IMR-90 (cell line): ENCODE measurements around the gene AMBN. TPM values are rescaled to one million over a fixed set of nuclear protein-coding genes. Genes with fewer than 3 reads are reported as not detected.

Source experiments
- ATAC-seq: fragments of 200-7000 bp; cut with Tn5 transposase; 2 replicates; pipeline ENCODE4 v1.9.1; 2020; ENCODE audit warnings: low read depth, mild to moderate bottlenecking, moderate library complexity
- BruUV-seq: library from RNA; stranded (reverse); fragments of 400-500 nt; replicated peaks from 2 replicates; lab custom pipeline; 2021; lab: Mats Ljungman, UMichigan
- CTCF ChIA-PET: fragments of 300-600 bp; formaldehyde crosslinking; extraction: SDS; loops from one replicate; lab custom pipeline; 2021; ENCODE audit warnings: antibody characterized with exemption; lab: Yijun Ruan, JAX
- POLR2A ChIA-PET: fragments of 300-600 bp; sonication (Branson Sonifier 250); formaldehyde crosslinking; loops from one replicate; lab custom pipeline; 2022; ENCODE audit warnings: antibody characterized with exemption; ENCODE audit not compliant: unreplicated experiment; lab: Charles Lee
- DNase-seq: peaks from one replicate; pipeline ENCODE4 v3.0.0; 2013
- H2AFZ ChIP-seq: replicated peaks from 2 replicates; pipeline ENCODE3; 2013; ENCODE audit warnings: low read length, mild to moderate bottlenecking; ENCODE audit not compliant: poor library complexity
- H2AK5ac ChIP-seq: 2 replicates; pipeline ENCODE4 v1.6.1; 2013; ENCODE audit warnings: low read depth, low read length, inconsistent platforms
- H2AK9ac ChIP-seq: replicated peaks from 2 replicates; pipeline ENCODE3; 2013; ENCODE audit warnings: mild to moderate bottlenecking, low read depth, low read length, moderate library complexity; ENCODE audit not compliant: poor library complexity
- H2BK120ac ChIP-seq: 2 replicates; pipeline ENCODE4 v1.6.1; 2013; ENCODE audit warnings: low read depth, low read length, inconsistent platforms
- H2BK15ac ChIP-seq: 3 replicates; pipeline ENCODE4 v1.6.1; 2013; ENCODE audit warnings: low read depth, low read length, inconsistent platforms
- H2BK20ac ChIP-seq: 2 replicates; pipeline ENCODE4 v1.6.1; 2013; ENCODE audit warnings: low read depth, mild to moderate bottlenecking, inconsistent platforms, low read length, moderate library complexity
- H2BK5ac ChIP-seq: 2 replicates; pipeline ENCODE4 v1.6.1; 2013; ENCODE audit warnings: mild to moderate bottlenecking, low read depth, low read length, inconsistent platforms; ENCODE audit not compliant: poor library complexity, severe bottlenecking
- H3K14ac ChIP-seq: replicated peaks from 2 replicates; pipeline ENCODE4 v1.6.1; 2013; ENCODE audit warnings: low read depth, low read length, inconsistent platforms
- H3K18ac ChIP-seq: 2 replicates; pipeline ENCODE4 v1.6.1; 2013; ENCODE audit warnings: low read depth, low read length, control low read depth
- H3K23ac ChIP-seq: 2 replicates; pipeline ENCODE4 v1.6.1; 2013; ENCODE audit warnings: low read depth, low read length, inconsistent platforms
- H3K27ac ChIP-seq: 2 replicates; pipeline ENCODE4 v1.5.1; 2013; ENCODE audit warnings: mild to moderate bottlenecking, control low read depth, low read length; ENCODE audit not compliant: insufficient read depth
- H3K27me3 ChIP-seq: 2 replicates; pipeline ENCODE4 v1.6.1; 2013; ENCODE audit warnings: low read length; ENCODE audit not compliant: control insufficient read depth, insufficient read depth
- H3K36me3 ChIP-seq: 2 replicates; pipeline ENCODE4 v1.6.1; 2013; ENCODE audit warnings: low read length, mixed read lengths; ENCODE audit not compliant: control insufficient read depth, insufficient read depth
- H3K4ac ChIP-seq: 2 replicates; pipeline ENCODE4 v1.6.1; 2013; ENCODE audit warnings: low read depth, low read length, inconsistent platforms
- H3K4me1 ChIP-seq: 2 replicates; pipeline ENCODE4 v1.6.1; 2013; ENCODE audit warnings: low read length, mixed read lengths; ENCODE audit not compliant: control insufficient read depth, insufficient read depth
- H3K4me2 ChIP-seq: 2 replicates; pipeline ENCODE4 v1.6.1; 2013; ENCODE audit warnings: low read depth, mild to moderate bottlenecking, control low read depth, low read length, moderate library complexity
- H3K4me3 ChIP-seq: 2 replicates; pipeline ENCODE4 v1.5.1; 2013; ENCODE audit warnings: low read depth, mild to moderate bottlenecking, control low read depth, low read length, moderate library complexity; ENCODE audit not compliant: insufficient read depth
- H3K56ac ChIP-seq: 2 replicates; pipeline ENCODE4 v1.6.1; 2013; ENCODE audit warnings: low read length, inconsistent platforms; ENCODE audit not compliant: insufficient read depth; ENCODE audit errors: extremely low read depth
- H3K79me1 ChIP-seq, 2 experiments: 2 replicates each; pipeline ENCODE4 v1.6.1; 2013; ENCODE audit warnings: low read length in 2 of 2, inconsistent platforms in 1 of 2, low read depth in 1 of 2
- H3K9ac ChIP-seq: 2 replicates; pipeline ENCODE4 v1.6.1; 2013; ENCODE audit warnings: low read depth, low read length, control low read depth
- H3K9me1 ChIP-seq: 2 replicates; pipeline ENCODE4 v1.6.1; 2013; ENCODE audit warnings: low read length, inconsistent platforms; ENCODE audit not compliant: insufficient read depth
- H3K9me3 ChIP-seq: 2 replicates; pipeline ENCODE4 v1.6.1; 2013; ENCODE audit warnings: low read length; ENCODE audit not compliant: control insufficient read depth, insufficient read depth
- H4K20me1 ChIP-seq: 2 replicates; pipeline ENCODE4 v1.6.1; 2013; ENCODE audit warnings: low read length, inconsistent platforms; ENCODE audit not compliant: insufficient read depth
- H4K5ac ChIP-seq: 2 replicates; pipeline ENCODE4 v1.6.1; 2013; ENCODE audit warnings: mild to moderate bottlenecking, low read depth, low read length, control low read depth
- H4K8ac ChIP-seq, 2 experiments: 2 replicates each; pipeline ENCODE4 v1.6.1; 2013; ENCODE audit warnings: low read depth in 2 of 2, low read length in 2 of 2, control low read depth in 1 of 2, inconsistent platforms in 1 of 2
- H4K91ac ChIP-seq: 2 replicates; pipeline ENCODE4 v1.6.1; 2013; ENCODE audit warnings: low read depth, low read length, inconsistent platforms; ENCODE audit not compliant: insufficient read depth
- BHLHE40 ChIP-seq: fragments of 150-350 bp; IDR thresholded peaks from 2 replicates; pipeline ENCODE4 v1.6.1; 2016; ENCODE audit warnings: mild to moderate bottlenecking, low read depth, low read length
- ELK1 ChIP-seq: fragments of 150-350 bp; IDR thresholded peaks from 2 replicates; pipeline ENCODE4 v1.6.1; 2016; ENCODE audit warnings: low read depth, mild to moderate bottlenecking, low read length, moderate library complexity, borderline replicate concordance
- FOS ChIP-seq: fragments of 150-350 bp; IDR thresholded peaks from 2 replicates; pipeline ENCODE4 v1.6.1; 2016; ENCODE audit warnings: low read depth, low read length
- MAFK ChIP-seq: IDR thresholded peaks from 2 replicates; pipeline ENCODE4 v1.6.1; 2012; ENCODE audit warnings: low read depth, low read length, improper control_type of control experiment
- MAZ ChIP-seq: IDR thresholded peaks from 2 replicates; pipeline ENCODE4 v1.6.1; 2012; ENCODE audit warnings: low read depth, mild to moderate bottlenecking, low read length, improper control_type of control experiment, moderate library complexity, borderline replicate concordance
- MXI1 ChIP-seq: IDR thresholded peaks from 2 replicates; pipeline ENCODE4 v1.6.1; 2012; ENCODE audit warnings: low read depth, mild to moderate bottlenecking, low read length, moderate library complexity, borderline replicate concordance
- RAD21 ChIP-seq: IDR thresholded peaks from 2 replicates; pipeline ENCODE4 v1.6.1; 2012; ENCODE audit warnings: low read length, improper control_type of control experiment
- RCOR1 ChIP-seq: IDR thresholded peaks from 2 replicates; pipeline ENCODE4 v1.6.1; 2012; ENCODE audit warnings: mild to moderate bottlenecking, low read length, improper control_type of control experiment; ENCODE audit not compliant: insufficient replicate concordance
- RFX5 ChIP-seq: IDR thresholded peaks from 2 replicates; pipeline ENCODE4 v1.8.0; 2012; ENCODE audit warnings: low read depth, mild to moderate bottlenecking, low read length, moderate library complexity
- SMC3 ChIP-seq: fragments of 150-350 bp; IDR thresholded peaks from 2 replicates; pipeline ENCODE4 v1.6.1; 2016; ENCODE audit warnings: low read depth, mild to moderate bottlenecking, antibody characterized with exemption, low read length, moderate library complexity
- WGBS, 2 experiments: methylation state at CpG; one replicate each; pipeline versions ENCODE4 v1.1.5 to v1.1.7; 2013; ENCODE audit warnings: missing lambda C conversion rate in 2 of 2; ENCODE audit not compliant: insufficient read length in 1 of 2; ENCODE audit errors: extremely low coverage in 2 of 2; 5-methylcytosine and 5-hydroxymethylcytosine counted together
- dilution Hi-C: fragments of 300-500 bp; cut with HindIII; formaldehyde crosslinking; loops from one replicate; pipeline ENCODE4 v1.14.3; 2018; ENCODE audit warnings: low sequenced_read_pairs; ENCODE audit not compliant: unreplicated experiment
- in situ Hi-C: fragments of 300-500 bp; cut with MboI; formaldehyde crosslinking; loops from 3 replicates; pipeline ENCODE4 v1.14.3; 2019; ENCODE audit warnings: low sequenced_read_pairs, inconsistent platforms, mixed read lengths
- intact Hi-C: fragments of 100-400 bp; cut with micrococcal nuclease; formaldehyde crosslinking; loops from 2 replicates; pipeline ENCODE4 v1.10.0; 2022
- polyA plus RNA-seq, 3 experiments: library from polyadenylated mRNA; depleted of rRNA; stranded (reverse); fragments of >200 nt; gene quantifications; 2 replicates each; pipeline ENCODE4 v1.2.3, GENCODE V29; 2012; ENCODE audit warnings: low replicate concordance in 1 of 3
- total RNA-seq: library from RNA; depleted of rRNA; stranded (reverse); fragments of >200 nt; gene quantifications from 2 replicates; pipeline ENCODE4 v1.2.3, GENCODE V29; 2012

The AMBN gene
- total and polyA plus RNA-seq, 2 of the 4 experiments (the other 2 are of a cell fraction) = not detected

GRCh38 chr4:70623323-70623722 is 31.3 kb downstream of the AMBN start:
- no peak for ATAC-seq

More at GRCh38 chr4:70623323-70623722, 31.3 kb downstream of the AMBN start:
- Histone ChIP-seq H2AFZ (no peak overlapping the region), H3K4me3 (no peak overlapping the region), H3K27me3 (no peaks in the 10 kb centered on the region; the same call in 1 of the 2 replicates), H2AK9ac (no peak overlapping the region), H3K14ac (no peak overlapping the region), H3K4me1 (no peaks in the 10 kb centered on the region), H3K36me3 (no peaks in the 10 kb centered on the region), H3K79me1 (no peaks in the 10 kb centered on the region), H3K23ac (no peak overlapping the region), H3K9me1 (no peaks in the 10 kb centered on the region), H3K56ac (no peak overlapping the region), H4K91ac (no peak overlapping the region), H3K9ac (no peak overlapping the region), H2BK5ac (no peak overlapping the region), H2BK20ac (no peak overlapping the region), H3K4ac (no peak overlapping the region), H2BK15ac (no peak overlapping the region), H4K20me1 (no peaks in the 10 kb centered on the region), H3K27ac (no peak overlapping the region), H4K5ac (no peak overlapping the region), H3K9me3 (no peaks in the 10 kb centered on the region), H4K8ac (no peak overlapping the region), H2BK120ac (no peak overlapping the region), H3K18ac (no peak overlapping the region), H3K4me2 (no peak overlapping the region), H2AK5ac (no peak overlapping the region)
- WGBS, 2 experiments = no CpG with 5 or more reads among the region's 3 CpGs
- no peak for TF ChIP-seq MXI1
- TF ChIP-seq RFX5 = no peak
- TF ChIP-seq BHLHE40 = no peak
- TF ChIP-seq RAD21 = no peak
- no peak for TF ChIP-seq MAZ
- TF ChIP-seq MAFK = no peak
- no peak for TF ChIP-seq ELK1
- TF ChIP-seq FOS = no peak
- no peak for TF ChIP-seq SMC3
- TF ChIP-seq RCOR1 = no peak
- DNase-seq = no peak
- dilution Hi-C loops (no loop called here), intact Hi-C loops (no loop called here), in situ Hi-C loops (loop anchor here (25.0 kb wide), 1 partner anchor 1089 kb away; no protein-coding TSS in a partner anchor)
- CTCF ChIA-PET = no interaction called here
- BruUV-seq = no TSS peak
- POLR2A ChIA-PET = no interaction called here
